ENCODE results near the gene FOXO3. TPM values are rescaled to one million over a fixed set of nuclear protein-coding genes. Genes with fewer than 3 reads are reported as not detected.

Gene FOXO3
- total RNA-seq, 2 donors from 2014 or later = 108 to 144 TPM

DNA sequence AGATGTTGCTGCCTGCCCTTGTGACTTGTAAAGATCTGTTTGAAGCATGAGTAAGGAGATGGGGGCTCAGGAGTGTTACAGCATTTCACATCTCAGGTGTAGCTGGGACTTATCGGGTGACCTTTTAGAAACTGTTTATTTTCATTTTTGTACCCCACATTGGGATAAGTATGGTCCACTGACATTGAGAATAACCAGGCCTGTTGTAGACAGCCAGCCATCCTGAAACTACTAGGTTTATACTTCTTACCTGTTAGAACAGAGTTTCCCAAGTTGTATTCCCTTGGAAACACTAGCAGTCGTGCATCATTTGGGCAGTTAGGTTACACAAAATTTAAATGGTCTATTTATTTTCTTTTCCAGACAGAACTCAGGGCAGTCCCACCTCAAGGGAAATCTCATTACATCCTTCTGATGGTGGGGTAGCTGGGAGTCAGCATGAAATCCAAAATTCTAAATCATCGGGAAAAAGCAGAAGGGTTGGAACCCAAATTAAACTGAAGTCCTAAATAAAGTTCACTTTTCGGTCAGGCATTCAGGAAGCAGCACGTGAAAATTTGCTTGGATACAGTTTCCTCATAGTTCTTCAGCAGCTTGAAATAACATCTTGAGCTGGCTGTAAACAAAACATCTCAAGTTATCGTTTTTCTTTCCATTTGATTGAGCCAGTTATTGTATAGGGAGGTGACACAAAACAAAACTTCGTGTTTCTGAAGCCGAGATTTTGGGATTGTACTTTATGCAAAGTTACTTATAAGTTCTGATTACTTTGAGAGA, 30.5 kb downstream of the FOXO3 start:
- WGBS = 22% methylated on average over 8 of the region's 8 CpGs
- H3K4me1 ChIP-seq (replicated peaks) = peaks cover 56% of the 10 kb centered on the region
- H3K9me3 ChIP-seq = no peaks in the 10 kb centered on the region
- H3K27me3 ChIP-seq (replicated peaks; ENCODE audit: insufficient read depth) = no peaks in the 10 kb centered on the region
- peak overlapping the region; percentile 85 for H3K27ac ChIP-seq
- H3K36me3 ChIP-seq = no peaks in the 10 kb centered on the region
- TF ChIP-seq POLR2A (IDR thresholded peaks at IDR 0.05) = no peak
- TF ChIP-seq POLR2AphosphoS5 (IDR thresholded peaks at IDR 0.05) = peak; percentile 64
- TF ChIP-seq, protein P1, sequence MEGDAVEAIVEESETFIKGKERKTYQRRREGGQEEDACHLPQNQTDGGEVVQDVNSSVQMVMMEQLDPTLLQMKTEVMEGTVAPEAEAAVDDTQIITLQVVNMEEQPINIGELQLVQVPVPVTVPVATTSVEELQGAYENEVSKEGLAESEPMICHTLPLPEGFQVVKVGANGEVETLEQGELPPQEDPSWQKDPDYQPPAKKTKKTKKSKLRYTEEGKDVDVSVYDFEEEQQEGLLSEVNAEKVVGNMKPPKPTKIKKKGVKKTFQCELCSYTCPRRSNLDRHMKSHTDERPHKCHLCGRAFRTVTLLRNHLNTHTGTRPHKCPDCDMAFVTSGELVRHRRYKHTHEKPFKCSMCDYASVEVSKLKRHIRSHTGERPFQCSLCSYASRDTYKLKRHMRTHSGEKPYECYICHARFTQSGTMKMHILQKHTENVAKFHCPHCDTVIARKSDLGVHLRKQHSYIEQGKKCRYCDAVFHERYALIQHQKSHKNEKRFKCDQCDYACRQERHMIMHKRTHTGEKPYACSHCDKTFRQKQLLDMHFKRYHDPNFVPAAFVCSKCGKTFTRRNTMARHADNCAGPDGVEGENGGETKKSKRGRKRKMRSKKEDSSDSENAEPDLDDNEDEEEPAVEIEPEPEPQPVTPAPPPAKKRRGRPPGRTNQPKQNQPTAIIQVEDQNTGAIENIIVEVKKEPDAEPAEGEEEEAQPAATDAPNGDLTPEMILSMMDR (IDR thresholded peaks at IDR 0.05) = no peak
- intact Hi-C loops (cut with DNase I) = no loop called here
- DNase-seq (ENCODE audit: low spot score) = no peak
- no peak overlapping the region for H3K4me3 ChIP-seq

- H3K9me3 ChIP-seq = no peaks in the 10 kb centered on the region
- intact Hi-C loops (cut with DNase I) = no loop called here
- no peak for TF ChIP-seq POLR2A (IDR thresholded peaks at IDR 0.05)
- TF ChIP-seq POLR2AphosphoS5 (IDR thresholded peaks at IDR 0.05) = peak; percentile 86
- TF ChIP-seq, protein P1 (IDR thresholded peaks at IDR 0.05) = no peak
- 23% methylated on average over 10 of the region's 10 CpGs for WGBS
- H3K27me3 ChIP-seq (replicated peaks; ENCODE audit: insufficient read depth) = no peaks in the 10 kb centered on the region
- H3K27ac ChIP-seq = peak overlapping the region; percentile 85
- peak; percentile 44 for DNase-seq (ENCODE audit: low spot score)
- no peaks in the 10 kb centered on the region for H3K36me3 ChIP-seq
- no peak overlapping the region for H3K4me3 ChIP-seq
- H3K4me1 ChIP-seq (replicated peaks) = peaks cover 45% of the 10 kb centered on the region
Observed at GRCh38 chr6:108592371-108593337, 31.9 kb downstream of the FOXO3 start.

- Histone ChIP-seq H3K36me3 (no peaks in the 10 kb centered on the region), H3K9me3 (no peaks in the 10 kb centered on the region), H3K27me3 (replicated peaks; ENCODE audit: insufficient read depth) (no peaks in the 10 kb centered on the region), H3K27ac (peak overlapping the region; percentile 85), H3K4me1 (replicated peaks) (peaks cover 33% of the 10 kb centered on the region), H3K4me3 (no peak overlapping the region)
- TF ChIP-seq, protein P1 (IDR thresholded peaks at IDR 0.05) = no peak
- no peak for TF ChIP-seq POLR2A (IDR thresholded peaks at IDR 0.05)
- TF ChIP-seq POLR2AphosphoS5 (IDR thresholded peaks at IDR 0.05) = no peak
- intact Hi-C loops (cut with DNase I) = no loop called here
- DNase-seq (ENCODE audit: low spot score) = no peak
- WGBS = 42% methylated on average over 1 of the region's 1 CpG
Observed at GRCh38 chr6:108594151-108594550, 33.4 kb downstream of the FOXO3 start.

DNA sequence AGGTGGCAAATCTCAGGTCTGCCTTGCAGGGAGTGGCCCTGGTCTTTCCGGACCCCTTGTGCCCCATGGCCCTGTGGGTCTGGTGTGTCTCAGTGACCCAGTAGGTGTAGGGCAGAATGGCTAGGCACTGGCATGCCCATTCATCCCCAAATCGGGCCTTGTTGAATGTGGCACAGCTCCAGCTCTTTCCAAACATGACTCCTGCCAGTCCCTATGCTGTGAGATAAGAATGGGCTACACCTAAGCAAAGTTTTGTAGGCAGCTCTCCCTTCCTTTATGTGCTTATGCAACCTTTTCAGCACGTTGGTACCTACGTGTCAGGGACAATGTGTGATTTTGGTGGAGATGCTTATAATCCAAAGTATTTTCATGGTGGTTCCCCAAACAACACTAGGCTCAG, 33.9 kb downstream of the FOXO3 start:
- Histone ChIP-seq H3K9me3 (no peaks in the 10 kb centered on the region), H3K36me3 (no peaks in the 10 kb centered on the region), H3K27ac (peak overlapping the region; percentile 85), H3K4me1 (replicated peaks) (peaks cover 33% of the 10 kb centered on the region), H3K4me3 (no peak overlapping the region), H3K27me3 (replicated peaks; ENCODE audit: insufficient read depth) (no peaks in the 10 kb centered on the region)
- TF ChIP-seq, protein P1 (IDR thresholded peaks at IDR 0.05) = no peak
- TF ChIP-seq POLR2AphosphoS5 (IDR thresholded peaks at IDR 0.05) = peak; percentile 77
- WGBS = 50% methylated on average over 4 of the region's 4 CpGs
- DNase-seq (ENCODE audit: low spot score) = peak; percentile 68
- intact Hi-C loops (cut with DNase I) = no loop called here

Data from prostate gland (tissue), 2 donors.